SK-N-MC (cell line): ENCODE measurements around the gene CPVL.

Experiments
- EZH2 ChIP-seq: fragments of 200-600 bp; sonication (generic); IDR thresholded peaks from one replicate; pipeline ENCODE4 v1.6.1; 2017; ENCODE audit warnings: antibody characterized with exemption
- FOXP2 ChIP-seq: optimal IDR thresholded peaks from 2 replicates; pipeline ENCODE3; 2011; ENCODE audit warnings: mild to moderate bottlenecking, moderate library complexity; ENCODE audit not compliant: insufficient read depth; ENCODE audit errors: extremely low read length, control extremely low read depth
- POLR2AphosphoS5 ChIP-seq: IDR thresholded peaks from 2 replicates; pipeline ENCODE4 v1.6.1; 2012; ENCODE audit warnings: mild to moderate bottlenecking, low read depth, low read length, borderline replicate concordance

GRCh38 chr7:29177963-29178600 is 31.7 kb upstream of the CPVL start:
- no peak for TF ChIP-seq POLR2AphosphoS5
- no peak for TF ChIP-seq FOXP2
- no peak for TF ChIP-seq EZH2
